NCI-H524 (cell line): ENCODE results near the gene PAFAH2.
"Not testable (repeated sequence)": the region's sequence is repeated elsewhere in the genome, so short reads cannot be mapped to it uniquely, and the experiment has no call there.

ENCODE experiments used
- DNase-seq, 2 experiments: peaks; one replicate each; lab custom pipeline; 2025; lab: John Stamatoyannopoulos, UW

PAFAH2 gene

DNA sequence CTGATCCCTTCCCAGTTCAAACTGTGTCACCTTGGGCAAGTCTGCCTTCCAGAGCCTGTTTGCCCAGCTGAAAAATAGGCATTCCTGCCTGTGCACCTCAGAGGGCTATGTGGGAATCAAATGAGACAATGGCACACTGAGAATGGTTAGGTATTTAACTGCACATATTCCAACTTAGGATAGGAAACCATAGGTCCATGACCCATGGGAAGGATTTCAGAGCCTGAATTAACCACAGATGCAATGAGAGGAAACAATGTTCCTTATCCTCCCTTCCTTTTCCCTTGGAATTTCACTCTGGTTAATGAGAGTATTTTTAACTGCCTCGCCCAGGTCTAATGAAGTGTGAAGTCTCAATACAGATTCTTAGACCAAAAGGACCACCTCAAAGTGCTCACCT lies 12.7 kb downstream of the PAFAH2 start:
- no peak for DNase-seq

DNA sequence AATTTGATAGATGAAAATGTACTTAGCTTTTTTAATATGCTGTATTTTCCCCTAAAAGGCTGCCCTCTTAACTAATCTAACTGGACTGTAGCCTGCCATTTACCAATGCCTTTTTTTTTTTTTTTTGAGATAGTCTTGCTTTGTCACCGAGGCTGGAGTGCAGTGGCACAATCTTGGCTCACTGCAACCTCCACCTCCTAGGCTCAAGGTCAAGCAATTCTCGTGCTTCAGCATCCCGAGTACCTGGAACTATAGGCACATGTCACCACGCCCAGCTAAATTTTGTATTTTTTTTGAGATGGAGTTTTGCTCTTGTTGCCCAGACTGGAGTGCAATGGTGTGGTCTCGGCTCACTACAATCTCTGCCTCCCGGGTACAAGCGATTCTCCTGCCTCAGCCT lies 18.7 kb downstream of the PAFAH2 start:
- DNase-seq, result no peak

- DNase-seq, result no peak
These were observed 19.5 kb downstream of the PAFAH2 start for GRCh38 chr1:25978403-25978802.

GRCh38 chr1:25977801-25978200 lies 20.1 kb downstream of the PAFAH2 start:
- no peak for DNase-seq

- no peak for DNase-seq
These were observed 24.1 kb downstream of the PAFAH2 start for GRCh38 chr1:25973610-25974321.

DNA sequence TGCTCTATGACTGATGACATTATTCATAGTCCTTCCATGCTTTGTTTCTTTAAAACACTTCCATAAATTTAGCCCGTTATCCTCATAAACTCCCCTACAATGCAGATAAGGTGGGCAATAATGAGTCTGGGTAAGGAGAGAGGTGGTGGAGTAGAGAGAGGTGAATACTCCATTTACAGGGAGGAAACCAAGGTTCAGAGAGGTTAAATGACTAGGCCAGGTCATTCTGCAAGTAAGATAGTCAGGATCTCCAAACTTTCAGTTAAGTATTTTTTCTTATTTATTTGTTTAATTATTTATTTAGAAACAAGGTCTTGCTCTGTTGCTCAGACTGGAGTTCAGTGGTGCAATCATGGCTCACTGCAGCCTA lies 26.1 kb downstream of the PAFAH2 start:
- DNase-seq, result no peak

- no peak for DNase-seq
These were observed 26.6 kb downstream of the PAFAH2 start for GRCh38 chr1:25971066-25971810.

- no peak for DNase-seq
These were observed 30.6 kb downstream of the PAFAH2 start for GRCh38 chr1:25967308-25967707.

DNA sequence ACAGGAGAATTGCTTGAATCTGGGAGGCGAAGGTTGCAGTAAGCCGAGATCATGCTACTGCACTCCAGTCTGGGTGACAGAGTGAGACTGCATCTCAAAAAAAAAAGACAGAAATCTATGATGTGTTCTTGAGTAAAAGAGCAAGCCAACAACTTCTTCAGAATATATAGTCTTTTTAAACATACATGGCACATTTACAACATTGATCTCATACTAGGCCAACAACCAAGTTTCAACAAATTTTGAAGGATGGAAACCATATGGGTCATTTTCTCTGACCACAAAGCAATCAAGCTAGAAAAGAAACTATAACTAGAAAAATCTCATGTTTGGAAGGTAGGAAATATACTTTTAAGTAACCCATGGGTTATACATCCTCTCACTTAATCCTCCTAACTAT lies 38.3 kb downstream of the PAFAH2 start:
- no peak for DNase-seq

DNA sequence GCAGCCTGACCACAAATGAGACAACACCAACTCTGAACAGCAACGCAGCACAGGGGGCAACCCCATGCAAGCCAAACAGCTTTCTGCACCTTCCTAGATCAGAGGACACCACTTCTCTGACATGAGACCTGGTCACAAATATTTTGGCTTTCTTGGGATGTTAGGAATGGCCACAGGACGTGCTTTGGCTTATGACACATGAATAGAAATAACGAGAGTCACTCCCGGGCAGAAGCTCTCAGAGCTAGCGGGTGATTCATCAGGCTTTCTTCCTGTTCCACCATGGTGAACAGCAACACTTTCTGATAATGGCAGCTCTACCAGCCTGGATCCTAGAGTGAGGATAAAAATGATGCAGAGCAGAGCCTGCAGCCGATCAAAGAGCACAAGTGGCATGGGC lies 39.4 kb downstream of the PAFAH2 start:
- no peak for DNase-seq

DNA sequence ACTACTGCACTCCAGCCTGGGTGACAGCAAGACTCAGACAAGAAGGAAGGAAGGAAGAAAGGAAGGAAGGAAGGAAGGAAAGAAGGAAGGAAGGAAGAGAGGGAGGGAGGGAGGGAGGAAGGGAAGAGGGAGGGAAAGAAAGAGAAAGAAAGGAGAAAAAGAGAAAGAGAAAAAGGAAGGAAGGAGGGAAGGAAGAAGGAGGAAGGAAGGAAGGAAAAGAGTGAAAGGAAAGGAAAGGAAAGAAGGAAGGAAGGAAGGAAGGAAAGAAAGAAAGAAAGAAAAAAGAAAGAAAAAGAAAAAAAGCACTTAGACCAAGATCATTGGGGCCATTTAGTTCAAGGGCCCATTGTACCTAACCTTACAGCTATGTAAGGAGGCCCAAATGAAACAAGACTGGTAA lies 42.3 kb downstream of the PAFAH2 start:
- DNase-seq, result no peak

DNA sequence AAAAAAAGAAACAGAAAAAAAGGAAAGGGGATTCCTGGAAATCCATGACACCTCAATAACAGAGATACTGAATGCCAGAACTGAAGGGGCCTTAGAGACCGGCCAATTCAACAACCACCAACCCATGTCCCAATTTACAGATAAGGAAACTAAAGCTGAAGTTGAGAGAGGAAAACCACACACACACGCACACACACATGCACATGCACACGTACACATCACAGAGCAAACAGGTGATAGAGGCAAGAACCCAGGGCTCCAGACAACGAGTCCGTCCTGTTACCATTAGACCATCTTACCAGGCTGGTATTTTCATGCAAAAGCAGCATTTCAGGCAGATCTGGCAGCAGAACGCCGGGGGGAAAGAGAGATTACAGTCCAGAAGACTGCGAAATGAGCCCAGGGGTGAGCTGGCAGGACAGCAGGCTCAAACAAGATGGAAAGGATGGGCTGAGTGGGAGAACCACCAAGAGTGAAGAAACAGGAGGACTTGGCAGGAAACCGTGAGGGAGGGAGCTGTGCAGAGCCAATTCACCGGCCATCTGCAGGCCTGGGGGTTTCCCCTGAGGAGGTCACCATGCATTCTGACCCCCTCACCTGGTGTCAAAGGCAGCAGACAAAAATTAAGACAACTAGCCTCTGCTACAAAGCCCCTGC lies 43.5 kb downstream of the PAFAH2 start:
- DNase-seq, result no peak

GRCh38 chr1:25952841-25953401 lies 44.9 kb downstream of the PAFAH2 start:
- peak; percentile 98 to 99 for DNase-seq

DNA sequence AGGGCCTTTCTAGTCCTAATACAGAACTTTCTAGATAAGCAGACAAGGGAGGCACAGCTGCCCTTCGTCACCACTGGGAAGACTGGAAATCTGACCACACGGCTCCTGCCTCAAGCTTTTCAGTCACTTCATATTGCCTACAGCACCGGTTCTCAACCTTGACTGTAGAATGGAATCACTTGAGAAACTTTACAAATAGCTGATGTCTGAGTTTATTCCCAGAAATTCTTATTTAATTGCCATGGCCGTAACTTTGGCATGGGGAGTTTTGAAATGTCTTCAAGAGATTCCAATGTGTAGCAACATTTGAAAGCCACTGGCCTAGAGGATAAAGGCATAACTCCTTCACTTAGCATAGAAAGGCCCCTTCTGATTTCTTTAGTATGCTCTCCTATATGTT lies 49.2 kb downstream of the PAFAH2 start:
- no peak for DNase-seq

- no peak for DNase-seq
These were observed 50.8 kb downstream of the PAFAH2 start for GRCh38 chr1:25947027-25947426.

- no peak for DNase-seq
These were observed 52.1 kb downstream of the PAFAH2 start for GRCh38 chr1:25945761-25946160.

GRCh38 chr1:25944986-25945385 lies 52.9 kb downstream of the PAFAH2 start:
- no peak for DNase-seq

DNA sequence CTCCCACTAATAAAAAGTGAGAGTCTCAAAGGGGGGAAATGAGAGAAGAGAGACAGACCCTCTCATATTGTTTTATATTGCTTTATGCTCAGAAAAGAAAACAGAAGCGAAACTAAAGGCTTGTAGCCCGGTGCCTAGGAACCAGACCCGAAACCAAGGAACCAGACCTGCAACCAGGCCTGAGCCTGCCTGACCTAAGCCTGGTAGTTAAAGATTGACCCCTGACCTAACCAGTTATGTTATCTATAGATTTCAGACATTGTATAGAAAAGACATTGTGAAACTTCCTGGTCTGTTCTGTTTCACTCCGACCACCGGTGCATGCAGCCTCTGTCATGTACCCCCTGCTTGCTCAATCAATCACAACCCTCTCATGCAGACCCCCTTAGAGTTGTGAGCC lies 54.4 kb downstream of the PAFAH2 start:
- DNase-seq, result not testable (repeated sequence)

GRCh38 chr1:25936947-25937346 lies 60.9 kb downstream of the PAFAH2 start:
- no peak for DNase-seq

GRCh38 chr1:25933479-25934365 lies 64.1 kb downstream of the PAFAH2 start:
- no peak for DNase-seq

- not testable (repeated sequence) for DNase-seq
These were observed 65.0 kb downstream of the PAFAH2 start for GRCh38 chr1:25932811-25933400.
